ENCODE results near the gene TPRA1. TPM values are rescaled to one million over a fixed set of nuclear protein-coding genes. Genes with fewer than 3 reads are reported as not detected.

The TPRA1 gene
- total and polyA plus RNA-seq, 12 donors: 13.5 to 65.6 (median 46.4) TPM

DNA sequence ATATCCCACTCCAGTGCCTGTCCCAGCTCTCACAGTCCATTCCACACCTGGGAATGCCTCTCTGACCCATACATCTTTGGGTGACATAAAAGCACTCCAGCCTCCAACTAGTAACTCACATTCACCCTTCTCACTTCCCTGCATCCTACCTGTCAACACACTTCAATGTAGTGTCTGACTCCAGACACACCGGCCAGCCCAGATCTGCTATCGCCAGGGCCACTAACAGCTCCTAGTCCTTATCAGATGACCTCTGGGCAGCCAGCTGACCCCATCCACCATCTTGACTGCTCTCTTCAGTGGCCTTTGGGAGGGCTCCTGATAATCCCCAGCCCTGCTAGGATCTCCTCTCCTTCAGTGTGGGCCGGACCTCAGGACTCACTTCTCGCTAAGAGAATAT, 4.8 kb upstream of the TPRA1 start:
- TF ChIP-seq POLR2A (IDR thresholded peaks at IDR 0.05): no peak
- TF ChIP-seq, protein P1, sequence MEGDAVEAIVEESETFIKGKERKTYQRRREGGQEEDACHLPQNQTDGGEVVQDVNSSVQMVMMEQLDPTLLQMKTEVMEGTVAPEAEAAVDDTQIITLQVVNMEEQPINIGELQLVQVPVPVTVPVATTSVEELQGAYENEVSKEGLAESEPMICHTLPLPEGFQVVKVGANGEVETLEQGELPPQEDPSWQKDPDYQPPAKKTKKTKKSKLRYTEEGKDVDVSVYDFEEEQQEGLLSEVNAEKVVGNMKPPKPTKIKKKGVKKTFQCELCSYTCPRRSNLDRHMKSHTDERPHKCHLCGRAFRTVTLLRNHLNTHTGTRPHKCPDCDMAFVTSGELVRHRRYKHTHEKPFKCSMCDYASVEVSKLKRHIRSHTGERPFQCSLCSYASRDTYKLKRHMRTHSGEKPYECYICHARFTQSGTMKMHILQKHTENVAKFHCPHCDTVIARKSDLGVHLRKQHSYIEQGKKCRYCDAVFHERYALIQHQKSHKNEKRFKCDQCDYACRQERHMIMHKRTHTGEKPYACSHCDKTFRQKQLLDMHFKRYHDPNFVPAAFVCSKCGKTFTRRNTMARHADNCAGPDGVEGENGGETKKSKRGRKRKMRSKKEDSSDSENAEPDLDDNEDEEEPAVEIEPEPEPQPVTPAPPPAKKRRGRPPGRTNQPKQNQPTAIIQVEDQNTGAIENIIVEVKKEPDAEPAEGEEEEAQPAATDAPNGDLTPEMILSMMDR (IDR thresholded peaks at IDR 0.05): no peak
- Histone ChIP-seq H3K36me3 (replicated peaks in 1 of 2) (no peaks in the 10 kb centered on the region), H3K4me1 (replicated peaks in 1 of 2) (peaks cover 0 to 14% of the 10 kb centered on the region in 2 donors), H3K27ac (no peak overlapping the region), H3K27me3 (no peaks in the 10 kb centered on the region), H3K9me3 (replicated peaks in 1 of 3) (no peaks in the 10 kb centered on the region), H3K4me3 (no peak overlapping the region)
- no peak for DNase-seq
- intact Hi-C loops (cut with DNase I): no loop called here
- WGBS, 4 donors: 78 to 87% (median 84%) methylated on average over 4 of the region's 4 CpGs

DNA sequence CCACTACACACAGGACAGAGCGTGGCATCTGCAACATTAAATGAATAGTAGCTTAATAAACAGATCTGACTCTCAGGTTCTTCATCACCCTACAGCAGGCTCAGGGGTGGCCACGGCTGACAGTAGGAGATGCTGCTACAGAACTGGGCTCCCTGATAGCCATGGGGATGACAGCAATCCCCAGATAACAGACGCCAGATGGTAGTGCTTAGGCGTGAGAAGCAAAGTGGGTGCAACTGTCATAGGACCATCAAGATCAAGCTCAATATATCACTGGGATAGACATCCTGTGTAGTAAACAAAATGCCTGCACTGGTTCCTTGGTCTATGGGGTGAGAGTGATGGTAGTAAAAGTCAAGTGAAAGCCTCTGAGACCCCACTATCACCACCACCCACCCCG, 2.6 kb upstream of the TPRA1 start:
- Histone ChIP-seq H3K4me3 (no peak overlapping the region), H3K36me3 (replicated peaks in 1 of 2) (no peaks in the 10 kb centered on the region), H3K27ac (no peak overlapping the region), H3K9me3 (replicated peaks in 1 of 3) (no peaks in the 10 kb centered on the region), H3K4me1 (replicated peaks in 1 of 2) (peaks cover 14 to 22% of the 10 kb centered on the region in 2 donors), H3K27me3 (no peaks in the 10 kb centered on the region)
- 85 to 91% (median 89%) methylated on average over 4 to 5 of the region's 5 CpGs for WGBS, 4 donors
- no peak for TF ChIP-seq POLR2A (IDR thresholded peaks at IDR 0.05)
- TF ChIP-seq, protein P1 (IDR thresholded peaks at IDR 0.05): no peak
- intact Hi-C loops (cut with DNase I): no loop called here
- no peak for DNase-seq

DNA sequence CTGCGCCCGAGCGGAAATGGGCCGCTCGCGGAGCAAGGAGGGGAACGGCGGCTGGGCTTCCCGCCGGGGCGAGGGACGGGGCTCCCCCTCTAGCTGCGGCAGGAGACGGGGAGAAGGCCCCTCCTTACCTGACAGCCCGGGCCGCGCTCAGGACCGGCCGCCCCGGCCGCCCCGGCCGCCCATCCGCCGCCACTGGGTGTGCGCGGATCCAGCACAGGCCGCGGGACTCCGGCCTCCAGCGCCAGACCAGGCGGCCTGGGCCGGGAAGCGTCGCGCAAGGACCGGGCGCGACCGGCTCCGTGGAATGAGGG, 296 bp downstream of the TPRA1 start:
- Histone ChIP-seq H3K27ac (peak overlapping the region in 4 of 5 donors; percentile 87 to 95 (median 91)), H3K36me3 (replicated peaks in 1 of 2) (no peaks in the 10 kb centered on the region), H3K4me3 (peak overlapping the region; percentile 51 to 90 (median 82)), H3K4me1 (replicated peaks in 1 of 2) (peaks cover 21 to 43% of the 10 kb centered on the region in 2 donors), H3K9me3 (replicated peaks in 1 of 3) (no peaks in the 10 kb centered on the region), H3K27me3 (no peaks in the 10 kb centered on the region)
- 0 to 1% methylated on average over 38 to 41 of the region's 41 CpGs; no CpG with 5 or more reads in 2 of the 4 donors for WGBS, 4 donors
- TF ChIP-seq, protein P1 (IDR thresholded peaks at IDR 0.05): peak in 1 of 6 experiments; percentile 13
- TF ChIP-seq POLR2A (IDR thresholded peaks at IDR 0.05): peak in 1 of 2 donors; percentile 32
- intact Hi-C loops (cut with DNase I): no loop called here
- no peak for DNase-seq

DNA sequence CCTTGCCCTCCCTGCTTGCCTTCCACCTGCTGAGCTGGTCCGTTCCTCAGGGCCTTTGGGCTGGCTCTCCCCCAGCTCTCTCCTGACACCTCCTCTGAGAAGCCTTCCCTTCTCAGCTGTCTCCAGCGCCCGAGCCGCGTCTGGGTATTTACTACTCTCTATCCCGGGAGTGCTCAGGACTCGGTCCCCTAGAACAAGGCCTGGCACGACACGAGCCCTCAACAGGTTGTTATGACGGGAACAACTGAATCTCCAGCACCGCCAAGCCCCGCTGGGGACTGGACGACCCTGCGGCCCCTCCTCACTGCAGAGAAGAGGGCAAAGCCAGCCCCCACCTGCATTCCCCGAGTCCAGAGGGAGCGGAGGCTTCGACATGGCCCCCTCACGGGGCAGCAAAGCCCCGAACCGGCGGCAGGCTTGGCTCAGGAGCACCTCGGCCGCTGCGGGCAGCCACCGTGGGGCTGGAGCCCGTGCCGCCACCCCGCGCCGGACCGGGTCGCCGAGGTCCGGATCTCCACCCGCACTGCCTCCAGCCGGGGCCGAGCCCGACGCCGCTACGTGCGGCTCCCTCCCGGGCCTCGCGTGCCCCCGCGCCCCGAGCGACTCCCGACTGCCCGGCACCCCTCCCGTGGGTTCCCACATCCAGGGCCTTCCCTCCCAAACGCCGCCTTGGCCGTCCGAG, 792 bp downstream of the TPRA1 start:
- peak overlapping the region; percentile 51 to 90 (median 82) for H3K4me3 ChIP-seq
- intact Hi-C loops (cut with DNase I): no loop called here
- peak overlapping the region in 4 of 5 donors; percentile 87 to 95 (median 91) for H3K27ac ChIP-seq
- peaks cover 21 to 48% of the 10 kb centered on the region in 2 donors for H3K4me1 ChIP-seq (replicated peaks in 1 of 2)
- H3K36me3 ChIP-seq (replicated peaks in 1 of 2): no peaks in the 10 kb centered on the region
- WGBS, 4 donors: 0% methylated on average over 9 to 56 of the region's 56 CpGs
- TF ChIP-seq, protein P1 (IDR thresholded peaks at IDR 0.05): no peak
- no peak for TF ChIP-seq POLR2A (IDR thresholded peaks at IDR 0.05)
- no peaks in the 10 kb centered on the region for H3K9me3 ChIP-seq (replicated peaks in 1 of 3)
- no peaks in the 10 kb centered on the region for H3K27me3 ChIP-seq
- DNase-seq: peak; percentile 43 to 63 (median 50)

Measured in adrenal gland (tissue), 12 donors.